HPDE6-E6E7 (cell line): ENCODE results near the gene HM13.
"Not testable (repeated sequence)": the region's sequence is repeated elsewhere in the genome, so short reads cannot be mapped to it uniquely, and the experiment has no call there.

Experiments used
- DNase-seq: peaks from one replicate; pipeline ENCODE4 v3.0.0; 2011; ENCODE audit warnings: missing footprints; ENCODE audit errors: extremely low spot score

Gene HM13

DNA sequence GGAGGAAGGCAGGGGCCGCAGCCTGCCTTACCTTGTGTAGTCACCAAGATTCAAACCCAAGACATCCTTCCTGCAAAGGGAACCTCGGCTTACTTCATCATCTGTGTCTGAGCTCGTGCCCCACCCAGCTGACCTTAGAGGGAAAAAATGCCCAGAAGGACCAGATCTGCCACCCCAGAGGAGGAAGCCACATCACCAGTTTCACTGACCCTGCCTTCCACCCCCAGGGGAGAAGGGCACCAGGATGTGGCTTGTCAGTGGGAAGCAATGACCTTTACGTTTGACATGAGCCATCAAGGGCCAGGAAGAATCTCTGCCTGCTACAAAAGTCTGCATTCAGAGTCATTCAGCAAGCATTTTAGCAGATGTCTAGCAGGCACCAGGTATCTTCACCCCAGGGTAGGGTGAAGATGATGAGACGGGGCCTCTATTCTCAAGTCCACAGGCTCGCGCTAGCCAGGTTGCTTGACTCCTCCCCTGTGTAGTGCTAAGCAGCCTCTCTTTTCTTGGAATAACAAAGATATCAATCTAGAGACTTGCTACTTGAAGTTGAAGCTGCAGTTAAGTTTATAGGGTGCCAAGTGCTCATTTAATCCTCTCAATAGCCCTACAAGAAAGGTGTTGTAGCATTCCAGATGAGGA lies 28.1 kb downstream of the HM13 start:
- peak; percentile 60 for DNase-seq

DNA sequence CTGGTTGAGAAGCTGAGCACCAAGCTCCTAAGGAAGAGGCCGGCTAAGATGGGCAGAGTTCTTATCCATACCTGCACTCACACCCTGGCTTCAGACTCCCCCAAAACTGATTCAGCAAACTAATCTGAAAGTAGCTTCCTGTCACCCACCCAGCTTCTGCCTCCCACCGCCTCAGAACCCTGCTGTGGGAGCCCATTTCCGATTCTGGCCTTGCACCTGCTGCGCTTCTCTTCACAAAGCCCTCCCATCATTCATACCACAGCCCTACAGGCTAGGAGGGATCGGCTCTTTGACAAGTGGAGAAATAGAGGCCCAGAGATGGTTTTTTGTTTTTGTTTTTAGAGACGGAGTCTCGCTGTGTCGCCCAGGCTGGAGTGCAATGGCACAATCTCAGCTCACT lies 28.7 kb downstream of the HM13 start:
- DNase-seq, result no peak

GRCh38 chr20:31543966-31544598 lies 29.8 kb downstream of the HM13 start:
- DNase-seq, result peak; percentile 75

GRCh38 chr20:31544600-31544999 lies 30.4 kb downstream of the HM13 start:
- DNase-seq, result no peak

DNA sequence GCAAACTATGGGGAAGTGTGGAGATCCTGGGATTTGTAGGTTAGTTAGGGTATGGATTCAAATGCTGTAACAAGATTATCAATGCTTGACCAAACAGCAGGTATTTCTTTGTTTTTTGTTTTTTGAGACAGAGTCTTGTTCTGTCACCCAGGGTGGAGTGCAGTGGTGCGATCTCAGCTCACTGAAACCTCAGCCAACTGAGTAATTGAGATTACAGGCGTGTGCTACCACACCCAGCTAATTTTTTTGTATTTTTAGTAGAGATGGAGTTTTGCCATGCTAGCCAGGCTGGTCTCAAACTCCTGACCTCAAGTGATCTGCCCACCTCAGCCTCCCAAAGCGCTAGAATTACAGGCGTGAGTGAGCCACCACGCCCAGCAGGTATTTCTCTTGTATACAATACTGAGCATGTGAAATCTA lies 31.4 kb downstream of the HM13 start:
- not testable (repeated sequence) for DNase-seq

GRCh38 chr20:31547017-31547675 lies 32.9 kb downstream of the HM13 start:
- DNase-seq, result peak; percentile 85

- no peak for DNase-seq
Measured at GRCh38 chr20:31547720-31548298, 33.6 kb downstream of the HM13 start.

DNA sequence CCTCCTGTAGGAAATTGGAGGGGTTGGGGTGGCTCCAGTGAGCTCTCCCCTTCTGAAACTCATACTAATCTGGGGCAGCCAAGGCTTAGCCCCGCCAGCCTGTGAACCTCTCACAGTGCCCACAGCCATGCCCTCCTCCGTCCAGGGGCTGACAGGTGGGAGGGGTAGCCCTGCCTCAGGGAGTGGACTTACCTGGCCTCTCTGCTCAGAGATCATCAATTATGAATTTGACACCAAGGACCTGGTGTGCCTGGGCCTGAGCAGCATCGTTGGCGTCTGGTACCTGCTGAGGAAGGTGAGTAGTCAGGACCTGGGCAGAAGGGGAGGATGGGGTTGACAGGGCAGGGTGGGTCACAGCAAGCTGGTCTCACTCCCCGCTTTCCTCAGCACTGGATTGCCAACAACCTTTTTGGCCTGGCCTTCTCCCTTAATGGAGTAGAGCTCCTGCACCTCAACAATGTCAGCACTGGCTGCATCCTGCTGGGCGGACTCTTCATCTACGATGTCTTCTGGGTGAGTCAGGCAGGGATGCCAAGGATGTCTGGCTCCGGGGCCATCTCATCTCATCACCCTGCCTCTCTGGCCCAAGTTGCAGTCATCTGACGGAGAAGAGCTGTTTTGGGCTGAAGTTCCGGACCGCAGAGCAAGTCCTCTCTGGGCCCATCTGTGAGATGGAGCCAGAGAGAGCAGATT lies 34.7 kb downstream of the HM13 start:
- DNase-seq, result no peak

- DNase-seq, result no peak
Measured at GRCh38 chr20:31549513-31549880, 35.3 kb downstream of the HM13 start.

DNA sequence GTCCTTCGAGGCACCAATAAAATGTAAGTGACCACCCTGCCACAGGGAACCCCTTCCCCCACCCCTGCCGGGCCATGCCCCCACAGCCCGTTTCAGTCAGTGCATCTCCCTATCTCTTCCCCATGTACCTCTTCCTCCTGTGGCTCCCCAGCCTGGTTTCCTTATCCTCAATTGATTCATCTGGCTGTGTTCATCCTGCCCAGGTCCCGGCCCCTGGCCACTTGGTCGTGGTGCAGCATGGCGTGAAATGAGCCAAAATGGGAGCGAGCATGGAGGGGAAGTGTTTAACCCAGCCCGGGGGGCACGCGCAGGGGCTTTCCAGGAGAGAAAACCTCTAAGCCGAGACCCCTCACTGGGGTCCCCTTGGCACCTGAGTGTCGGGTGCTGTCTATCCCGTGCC lies 35.9 kb downstream of the HM13 start:
- no peak for DNase-seq

GRCh38 chr20:31551163-31552081 lies 37.2 kb downstream of the HM13 start:
- DNase-seq, result no peak

GRCh38 chr20:31555203-31555775 lies 41.0 kb downstream of the HM13 start:
- DNase-seq, result no peak

DNA sequence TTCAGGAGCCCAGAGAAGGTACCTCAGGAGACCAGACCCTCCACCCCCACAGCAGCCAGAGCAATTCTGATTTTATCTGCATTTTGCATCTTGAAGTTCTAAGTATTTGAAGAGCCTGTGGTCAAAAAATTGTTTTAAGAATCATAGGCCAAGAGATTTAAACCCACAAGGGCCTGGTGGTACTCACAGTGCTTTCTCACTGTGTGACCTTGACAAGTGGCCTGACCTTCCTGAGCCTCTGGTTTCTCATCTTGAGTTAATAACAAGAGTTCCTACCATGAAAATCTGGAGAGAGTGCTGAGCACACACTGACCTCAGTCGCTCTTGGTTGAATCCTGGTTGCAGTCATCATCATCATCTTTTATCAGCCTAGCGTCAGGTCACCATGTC lies 45.5 kb downstream of the HM13 start:
- DNase-seq, result no peak

GRCh38 chr20:31560094-31560745 lies 46.0 kb downstream of the HM13 start:
- DNase-seq, result peak; percentile 87

- DNase-seq, result peak; percentile 99
Measured at GRCh38 chr20:31560746-31561598, 46.7 kb downstream of the HM13 start.

DNA sequence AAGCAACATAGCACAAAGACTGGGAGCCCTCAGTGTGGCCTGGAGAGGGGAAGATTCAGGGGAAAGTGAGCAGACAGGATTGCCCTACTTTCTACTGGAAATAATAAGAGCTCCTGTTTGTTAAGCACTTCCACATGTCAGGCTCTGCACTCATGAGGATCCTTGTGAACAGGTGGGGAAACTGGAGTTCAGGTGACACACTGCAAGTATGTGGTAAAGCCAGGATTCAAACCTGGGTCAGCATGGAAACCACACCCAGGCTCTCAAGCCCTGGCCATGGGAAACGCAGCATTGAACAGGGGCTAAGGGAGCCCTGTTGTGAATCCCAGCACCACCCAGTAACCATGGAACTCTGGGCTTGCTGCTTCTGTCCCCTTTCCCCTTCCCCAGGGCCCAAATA lies 48.0 kb downstream of the HM13 start:
- DNase-seq, result peak; percentile 92

GRCh38 chr20:31564284-31564683 lies 50.0 kb downstream of the HM13 start:
- DNase-seq, result no peak

DNA sequence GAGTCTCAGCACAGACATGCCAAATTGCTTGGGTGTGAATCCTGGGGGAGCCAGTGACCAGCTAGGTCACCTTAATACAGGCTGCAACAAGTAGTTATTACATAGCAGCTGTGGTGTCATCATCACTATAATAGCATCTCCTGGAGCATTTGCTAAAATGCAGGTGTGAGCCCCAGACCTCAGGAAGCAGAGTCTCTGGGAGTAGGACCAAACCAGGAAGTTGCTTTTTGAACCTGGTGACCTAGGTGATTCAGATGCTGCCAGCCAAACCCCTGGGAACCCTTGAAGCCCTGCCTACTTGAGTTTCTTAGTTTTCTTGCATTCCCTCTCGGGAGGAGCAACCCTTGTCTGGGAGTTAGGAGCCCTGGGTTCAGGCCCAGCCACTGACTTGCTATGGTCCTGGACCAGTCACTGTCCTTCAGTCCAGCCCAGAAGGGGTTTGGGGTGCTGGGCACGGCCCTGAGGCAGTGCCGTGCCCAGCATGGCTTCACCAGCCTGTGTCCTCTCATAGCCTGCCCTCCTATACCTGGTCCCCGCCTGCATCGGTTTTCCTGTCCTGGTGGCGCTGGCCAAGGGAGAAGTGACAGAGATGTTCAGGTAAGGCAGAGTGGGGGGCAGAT lies 51.6 kb downstream of the HM13 start:
- peak; percentile 99 for DNase-seq

DNA sequence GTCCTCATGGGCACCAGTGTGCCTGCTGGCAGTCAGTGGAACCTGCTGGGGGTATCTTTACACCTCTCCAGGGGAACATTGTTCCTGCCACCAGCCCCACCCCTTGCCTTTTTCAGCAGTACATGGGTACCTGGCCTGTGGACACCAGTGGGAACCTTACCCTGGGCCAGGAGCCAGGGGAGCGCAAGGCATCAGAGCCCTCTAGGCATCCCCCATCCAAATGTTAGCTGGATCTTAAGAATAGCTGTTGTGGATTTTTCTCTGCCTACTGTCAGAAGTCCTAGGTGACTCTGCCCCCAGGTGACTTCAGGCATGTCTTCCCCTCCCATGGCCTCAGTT lies 52.0 kb downstream of the HM13 start:
- no peak for DNase-seq
